Lower leg skin (tissue), 3 donors: ENCODE measurements around the gene NTNG1.

Experiments
- CTCF ChIP-seq, 3 donors: fragments of 450-650 bp; IDR thresholded peaks; one replicate each; pipeline ENCODE4 v1.5.1; 2016; ENCODE audit warnings: antibody characterized with exemption in 3 of 3, mild to moderate bottlenecking in 3 of 3, moderate library complexity in 2 of 3
- POLR2A ChIP-seq, 2 donors: fragments of 450-650 bp; IDR thresholded peaks; one replicate each; pipeline ENCODE4 v1.6.1; 2016 to 2017; ENCODE audit warnings: antibody characterized with exemption in 2 of 2, mild to moderate bottlenecking in 1 of 2, moderate library complexity in 1 of 2

DNA sequence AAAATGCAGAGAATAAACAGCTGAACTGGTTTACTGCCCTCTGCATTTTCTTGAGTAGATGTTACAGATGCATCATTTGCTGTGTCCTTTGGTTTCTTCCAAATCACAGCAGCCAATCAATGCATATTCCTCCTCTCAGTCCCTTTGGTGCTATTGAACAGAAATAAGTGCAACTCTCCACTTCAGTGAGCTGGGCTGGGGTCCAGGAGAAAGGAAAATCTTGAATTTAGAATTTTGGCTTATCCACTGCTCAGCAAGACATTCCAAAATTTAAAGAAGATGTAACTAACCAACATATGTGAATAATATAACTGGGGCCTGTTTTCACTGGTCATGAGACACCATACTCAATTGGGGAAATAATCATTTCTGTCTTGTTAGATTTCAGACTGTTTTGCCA is 45.2 kb upstream of the NTNG1 start:
- TF ChIP-seq POLR2A (IDR thresholded peaks at IDR 0.05) (no peak), CTCF (IDR thresholded peaks at IDR 0.05) (no peak)
